Measurements from ENCODE around the gene MESD.

MESD gene

DNA sequence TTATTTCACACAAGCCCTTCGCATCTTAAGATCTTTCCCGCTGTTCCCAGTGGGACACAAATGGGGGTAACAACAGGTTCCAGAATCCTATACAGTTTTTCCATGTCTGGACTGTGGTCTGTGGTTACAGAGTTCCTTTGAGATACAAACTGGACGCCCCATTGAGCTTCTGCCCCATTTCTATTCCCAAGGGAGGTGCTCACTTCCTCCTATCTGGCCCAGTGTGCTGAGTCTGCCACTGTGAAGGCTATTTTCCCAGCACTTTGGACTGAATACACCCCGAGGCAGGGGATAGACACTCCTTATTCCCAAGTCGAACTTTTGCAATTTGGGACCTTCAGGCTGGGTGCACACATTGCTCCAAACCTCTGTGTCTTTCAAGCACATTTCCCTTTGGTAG lies 44.0 kb downstream of the MESD start:
- DNase-seq (ENCODE audit: low read depth): no peak
- TF ChIP-seq, protein P1, sequence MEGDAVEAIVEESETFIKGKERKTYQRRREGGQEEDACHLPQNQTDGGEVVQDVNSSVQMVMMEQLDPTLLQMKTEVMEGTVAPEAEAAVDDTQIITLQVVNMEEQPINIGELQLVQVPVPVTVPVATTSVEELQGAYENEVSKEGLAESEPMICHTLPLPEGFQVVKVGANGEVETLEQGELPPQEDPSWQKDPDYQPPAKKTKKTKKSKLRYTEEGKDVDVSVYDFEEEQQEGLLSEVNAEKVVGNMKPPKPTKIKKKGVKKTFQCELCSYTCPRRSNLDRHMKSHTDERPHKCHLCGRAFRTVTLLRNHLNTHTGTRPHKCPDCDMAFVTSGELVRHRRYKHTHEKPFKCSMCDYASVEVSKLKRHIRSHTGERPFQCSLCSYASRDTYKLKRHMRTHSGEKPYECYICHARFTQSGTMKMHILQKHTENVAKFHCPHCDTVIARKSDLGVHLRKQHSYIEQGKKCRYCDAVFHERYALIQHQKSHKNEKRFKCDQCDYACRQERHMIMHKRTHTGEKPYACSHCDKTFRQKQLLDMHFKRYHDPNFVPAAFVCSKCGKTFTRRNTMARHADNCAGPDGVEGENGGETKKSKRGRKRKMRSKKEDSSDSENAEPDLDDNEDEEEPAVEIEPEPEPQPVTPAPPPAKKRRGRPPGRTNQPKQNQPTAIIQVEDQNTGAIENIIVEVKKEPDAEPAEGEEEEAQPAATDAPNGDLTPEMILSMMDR (conservative IDR thresholded peaks at IDR 0.05; ENCODE audit: low read length): no peak
- no peak overlapping the region for H3K4me3 ChIP-seq (ENCODE audit: low read length)

DNA sequence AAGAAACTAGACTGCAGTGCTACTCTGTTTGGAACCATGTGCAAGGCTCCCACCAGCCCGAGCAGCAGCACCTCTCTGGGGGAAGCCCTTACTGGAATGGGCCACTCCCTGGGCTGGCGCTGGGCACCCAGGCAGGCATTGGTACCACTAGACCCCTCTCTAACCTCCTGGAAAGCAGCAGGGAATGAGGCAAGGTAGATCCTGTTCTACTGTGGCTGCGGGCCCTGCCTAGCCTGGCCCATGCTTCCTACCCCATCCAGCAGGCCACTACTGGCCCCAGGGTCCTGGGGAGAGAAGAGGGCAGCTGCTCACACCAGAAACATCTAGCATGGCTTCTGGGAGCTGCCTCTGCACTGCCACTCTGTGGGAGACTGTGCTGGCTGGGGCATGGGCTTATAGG lies 44.8 kb downstream of the MESD start:
- H3K4me3 ChIP-seq (ENCODE audit: low read length): no peak overlapping the region
- TF ChIP-seq, protein P1 (conservative IDR thresholded peaks at IDR 0.05; ENCODE audit: low read length): no peak
- DNase-seq (ENCODE audit: low read depth): no peak

DNA sequence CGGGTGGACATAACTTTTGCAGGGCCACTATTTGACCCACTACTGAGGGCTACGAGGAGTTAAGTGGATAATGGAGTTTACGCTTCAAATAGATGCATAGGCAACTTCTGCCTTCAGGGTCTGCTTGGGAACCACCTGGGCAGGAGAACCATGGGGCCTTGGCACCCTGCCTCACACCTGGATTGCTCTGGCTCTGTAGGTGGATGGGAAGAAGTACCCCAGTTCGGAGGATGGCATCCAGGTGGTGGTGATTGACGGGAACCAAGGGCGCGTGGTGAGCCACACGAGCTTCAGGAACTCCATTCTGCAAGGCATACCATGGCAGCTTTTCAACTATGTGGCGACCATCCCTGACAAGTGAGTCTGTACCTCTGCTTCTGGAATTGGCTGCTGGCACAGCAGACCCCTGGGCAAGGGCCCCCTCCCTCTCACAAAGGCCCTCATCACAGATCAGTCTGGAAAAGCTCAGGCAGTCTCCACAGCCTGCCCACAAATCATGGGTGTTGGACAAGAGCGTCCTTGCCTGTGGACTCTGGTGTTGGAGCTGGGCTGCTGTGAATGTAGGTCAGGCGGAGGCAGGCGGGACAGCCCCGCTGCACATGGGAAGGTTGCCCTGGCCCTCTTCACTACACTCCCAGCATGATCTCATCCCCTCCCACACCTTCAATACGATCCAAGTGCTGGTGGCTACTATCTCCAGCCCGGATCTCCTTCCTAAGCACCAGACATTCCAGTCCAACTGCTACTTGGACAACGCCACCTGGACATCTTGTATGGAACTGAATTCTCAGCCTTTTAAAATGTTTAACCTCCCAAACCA lies 46.7 kb downstream of the MESD start:
- peak; percentile 53 for DNase-seq (ENCODE audit: low read depth)
- TF ChIP-seq, protein P1 (conservative IDR thresholded peaks at IDR 0.05; ENCODE audit: low read length): no peak
- H3K4me3 ChIP-seq (ENCODE audit: low read length): no peak overlapping the region

DNA sequence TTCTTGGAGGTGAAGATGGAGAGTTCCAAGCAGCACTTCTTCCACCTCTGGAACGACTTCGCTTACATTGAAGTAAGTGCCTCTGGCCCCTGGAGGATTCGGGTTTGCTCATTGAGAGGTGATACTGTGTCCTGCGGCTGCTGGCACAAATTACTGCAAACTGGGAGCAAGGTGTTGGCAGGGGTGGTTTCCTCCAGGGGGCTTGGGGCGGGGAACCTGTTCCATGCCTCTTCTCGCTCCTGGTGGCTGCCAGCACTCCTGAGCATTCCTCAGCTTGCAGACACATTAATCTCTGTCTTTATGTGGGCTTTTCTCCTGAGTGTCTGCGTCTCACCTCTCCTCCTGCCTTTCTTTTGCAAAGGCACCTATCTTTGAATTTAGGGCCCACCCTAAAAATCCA lies 47.4 kb downstream of the MESD start:
- no peak overlapping the region for H3K4me3 ChIP-seq (ENCODE audit: low read length)
- TF ChIP-seq, protein P1 (conservative IDR thresholded peaks at IDR 0.05; ENCODE audit: low read length): no peak
- no peak for DNase-seq (ENCODE audit: low read depth)

DNA sequence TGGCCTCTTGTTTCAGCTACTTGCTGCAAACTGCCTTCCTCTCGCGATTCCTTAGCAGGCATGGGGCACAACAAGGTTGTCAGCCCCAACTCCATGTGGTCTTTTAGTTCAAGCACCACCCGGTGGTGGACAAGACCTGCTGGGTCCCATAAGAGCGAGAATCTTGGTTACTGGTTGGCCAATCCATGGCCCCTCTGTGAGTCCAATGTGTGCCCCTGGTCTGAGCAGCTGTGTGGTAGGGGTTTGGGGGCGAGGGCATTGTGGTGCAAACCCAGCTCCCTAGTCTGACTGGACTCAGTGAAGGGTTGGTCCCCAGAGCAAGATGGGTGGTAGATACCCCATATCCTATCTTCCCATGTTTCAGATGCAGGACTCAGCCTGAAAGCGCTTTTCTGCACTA lies 48.8 kb downstream of the MESD start:
- H3K4me3 ChIP-seq (ENCODE audit: low read length): no peak overlapping the region
- TF ChIP-seq, protein P1 (conservative IDR thresholded peaks at IDR 0.05; ENCODE audit: low read length): no peak
- no peak for DNase-seq (ENCODE audit: low read depth)

DNA sequence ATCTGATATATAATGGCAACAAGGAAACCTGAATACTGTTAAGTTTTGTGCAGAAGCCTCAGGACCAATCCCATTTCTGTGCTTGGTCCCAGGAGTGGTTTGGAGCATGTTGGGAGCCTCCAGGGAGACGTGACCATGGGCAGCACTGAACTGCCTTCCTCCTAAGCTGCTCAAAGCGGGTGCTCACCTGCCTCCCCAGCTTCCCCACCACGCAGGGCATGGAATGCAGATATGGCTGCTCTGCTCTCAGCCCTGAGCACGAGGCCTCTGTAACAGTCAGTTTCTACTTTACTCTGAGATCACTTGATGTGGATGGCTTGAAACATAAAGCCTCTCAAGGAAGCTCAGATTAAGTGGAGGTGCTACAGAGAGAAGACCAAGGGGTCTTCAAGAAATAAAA lies 49.3 kb downstream of the MESD start:
- H3K4me3 ChIP-seq (ENCODE audit: low read length): no peak overlapping the region
- DNase-seq (ENCODE audit: low read depth): no peak
- TF ChIP-seq, protein P1 (conservative IDR thresholded peaks at IDR 0.05; ENCODE audit: low read length): no peak

DNA sequence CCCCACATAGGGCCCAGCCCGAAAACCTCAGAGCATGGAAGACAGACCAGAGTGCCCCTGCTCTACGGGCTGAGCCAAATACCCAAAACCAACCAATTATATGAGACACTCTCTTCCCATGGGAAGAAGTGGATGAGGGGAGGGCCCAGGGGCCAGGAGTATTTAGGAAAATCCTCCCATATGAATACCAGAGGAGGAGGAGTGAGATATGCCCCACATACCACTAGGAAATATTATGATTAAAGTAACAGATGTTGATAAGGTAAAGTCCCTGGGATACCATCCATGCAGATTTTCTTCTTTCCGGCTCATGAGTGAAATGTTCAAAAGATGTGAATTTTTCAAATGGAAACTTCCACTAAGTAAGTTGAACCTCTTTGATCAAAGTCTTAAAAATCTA lies 50.4 kb downstream of the MESD start:
- DNase-seq (ENCODE audit: low read depth): no peak
- TF ChIP-seq, protein P1 (conservative IDR thresholded peaks at IDR 0.05; ENCODE audit: low read length): no peak
- H3K4me3 ChIP-seq (ENCODE audit: low read length): no peak overlapping the region

All from AG10803 (cell line).